Esophagus muscularis mucosa (tissue), 3 donors: ENCODE data around the gene SFTA2.

Experiments used
- CTCF ChIP-seq, 3 experiments: fragments of 200-600 bp in 2 of 3; fragments of 450-650 bp in 1 of 3; sonication (generic) in 2 of 3; IDR thresholded peaks; one replicate each; pipeline ENCODE4 v1.5.1; 2017 to 2019; ENCODE audit warnings: antibody characterized with exemption in 3 of 3, mild to moderate bottlenecking in 2 of 3, moderate library complexity in 1 of 3
- EP300 ChIP-seq: sonication (generic); formaldehyde crosslinking; IDR thresholded peaks from one replicate; pipeline ENCODE4 v1.6.1; 2017; ENCODE audit warnings: antibody characterized with exemption

GRCh38 chr6:30948811-30949210 lies 16.8 kb upstream of the SFTA2 start:
- TF ChIP-seq EP300, result no peak
- no peak for TF ChIP-seq CTCF (IDR thresholded peaks at IDR 0.05)
